ENCODE data around the gene TFR2. TPM values are rescaled to one million over a fixed set of nuclear protein-coding genes. Genes with fewer than 3 reads are reported as not detected.

Gene TFR2
- total RNA-seq, 4 donors from 2014 or later, result 1.3 to 3.4 (median 1.6) TPM

DNA sequence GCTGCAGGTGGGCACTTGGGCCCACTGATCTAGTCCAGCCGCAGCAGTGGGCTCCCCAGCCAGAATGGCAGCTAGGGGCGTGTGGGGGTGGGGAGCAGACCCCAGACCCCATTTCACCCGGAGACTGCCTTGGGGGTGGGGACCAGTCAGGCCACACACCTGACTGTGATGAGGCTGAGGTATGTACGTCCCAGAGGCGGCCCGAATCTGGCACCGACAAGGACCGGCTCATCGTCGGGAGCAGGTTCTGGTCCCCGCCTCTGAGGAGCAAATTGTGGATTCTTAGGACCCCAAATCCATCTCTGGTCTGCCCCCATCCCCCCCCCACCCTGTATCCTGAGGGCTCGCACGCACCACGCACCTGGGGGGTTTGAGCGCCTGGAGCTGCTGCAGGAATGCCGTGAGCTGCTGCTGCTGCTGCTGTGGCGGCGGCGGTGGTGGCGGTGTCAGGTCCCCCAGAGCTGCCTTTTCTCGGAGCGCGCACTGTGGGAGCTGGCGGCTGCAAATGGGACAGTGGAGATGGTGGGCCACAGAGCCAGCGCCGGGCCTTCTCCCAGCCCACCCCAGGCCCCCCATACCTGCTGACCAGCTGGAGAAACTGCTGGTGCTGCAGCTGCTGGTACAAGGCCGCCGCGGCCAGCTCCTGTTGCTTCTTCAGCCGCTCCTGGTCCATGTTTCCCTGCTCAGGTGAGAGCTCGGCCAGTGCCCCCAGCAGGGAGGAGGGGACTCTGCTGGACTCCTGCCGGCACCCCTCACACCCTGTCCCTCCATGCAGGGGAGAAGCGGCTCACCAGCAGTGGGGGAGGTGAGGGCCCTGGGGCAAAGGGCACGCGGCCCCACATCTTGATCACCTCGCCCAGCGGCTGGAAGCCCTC, 42.5 kb upstream of the TFR2 start:
- no peak overlapping the region for H3K4me3 ChIP-seq (ENCODE audit: low read depth, poor library complexity, severe bottlenecking)
- intact Hi-C loops (cut with DNase I; ENCODE audit: low total_unique reads), result no loop called here
- no peak for DNase-seq (ENCODE audit: low spot score in 2 of 2)
- TF ChIP-seq POLR2A (IDR thresholded peaks at IDR 0.05), result no peak
- TF ChIP-seq, protein P1, sequence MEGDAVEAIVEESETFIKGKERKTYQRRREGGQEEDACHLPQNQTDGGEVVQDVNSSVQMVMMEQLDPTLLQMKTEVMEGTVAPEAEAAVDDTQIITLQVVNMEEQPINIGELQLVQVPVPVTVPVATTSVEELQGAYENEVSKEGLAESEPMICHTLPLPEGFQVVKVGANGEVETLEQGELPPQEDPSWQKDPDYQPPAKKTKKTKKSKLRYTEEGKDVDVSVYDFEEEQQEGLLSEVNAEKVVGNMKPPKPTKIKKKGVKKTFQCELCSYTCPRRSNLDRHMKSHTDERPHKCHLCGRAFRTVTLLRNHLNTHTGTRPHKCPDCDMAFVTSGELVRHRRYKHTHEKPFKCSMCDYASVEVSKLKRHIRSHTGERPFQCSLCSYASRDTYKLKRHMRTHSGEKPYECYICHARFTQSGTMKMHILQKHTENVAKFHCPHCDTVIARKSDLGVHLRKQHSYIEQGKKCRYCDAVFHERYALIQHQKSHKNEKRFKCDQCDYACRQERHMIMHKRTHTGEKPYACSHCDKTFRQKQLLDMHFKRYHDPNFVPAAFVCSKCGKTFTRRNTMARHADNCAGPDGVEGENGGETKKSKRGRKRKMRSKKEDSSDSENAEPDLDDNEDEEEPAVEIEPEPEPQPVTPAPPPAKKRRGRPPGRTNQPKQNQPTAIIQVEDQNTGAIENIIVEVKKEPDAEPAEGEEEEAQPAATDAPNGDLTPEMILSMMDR (IDR thresholded peaks at IDR 0.05), result no peak
- 93 to 97% methylated on average over 29 to 36 of the region's 37 CpGs for WGBS, 2 donors

DNA sequence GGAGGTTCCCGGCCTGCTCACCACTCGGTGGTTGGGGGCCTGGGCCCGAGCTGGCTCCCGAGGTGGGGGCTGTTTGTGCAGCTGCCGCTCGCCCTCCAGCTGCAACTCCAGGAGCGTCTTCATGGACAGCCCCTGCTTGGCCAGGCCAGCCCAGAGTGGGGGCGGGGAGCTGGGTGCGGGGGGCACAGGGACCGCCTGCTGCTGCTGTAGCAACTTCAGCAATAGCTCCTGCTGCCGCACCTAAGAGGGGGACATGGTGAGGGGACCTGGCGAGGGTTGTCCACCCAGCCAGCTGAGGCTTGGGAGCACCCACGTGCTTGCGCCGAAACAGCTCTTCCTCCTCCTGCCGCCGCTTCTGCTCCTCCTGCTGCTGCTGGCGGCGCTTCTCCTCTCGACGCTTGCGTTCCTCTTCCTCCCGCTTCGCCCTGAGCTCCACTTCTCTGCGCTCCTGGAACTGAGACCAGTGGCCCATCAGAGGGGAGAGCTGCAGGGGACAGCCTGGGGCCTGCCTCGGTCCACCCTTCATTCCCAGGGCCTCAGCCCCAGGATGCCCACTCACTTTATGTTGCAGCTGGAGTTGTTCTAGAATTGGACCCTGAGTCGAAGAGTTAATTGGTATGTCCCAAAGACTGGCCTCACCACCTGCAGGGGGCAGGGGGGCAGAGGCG, 41.8 kb upstream of the TFR2 start:
- 89 to 93% methylated on average over 16 to 18 of the region's 28 CpGs for WGBS, 2 donors
- DNase-seq (ENCODE audit: low spot score in 2 of 2), result no peak
- TF ChIP-seq, protein P1 (IDR thresholded peaks at IDR 0.05), result no peak
- no peak for TF ChIP-seq POLR2A (IDR thresholded peaks at IDR 0.05)
- intact Hi-C loops (cut with DNase I; ENCODE audit: low total_unique reads), result no loop called here
- no peak overlapping the region for H3K4me3 ChIP-seq (ENCODE audit: low read depth, poor library complexity, severe bottlenecking)

DNA sequence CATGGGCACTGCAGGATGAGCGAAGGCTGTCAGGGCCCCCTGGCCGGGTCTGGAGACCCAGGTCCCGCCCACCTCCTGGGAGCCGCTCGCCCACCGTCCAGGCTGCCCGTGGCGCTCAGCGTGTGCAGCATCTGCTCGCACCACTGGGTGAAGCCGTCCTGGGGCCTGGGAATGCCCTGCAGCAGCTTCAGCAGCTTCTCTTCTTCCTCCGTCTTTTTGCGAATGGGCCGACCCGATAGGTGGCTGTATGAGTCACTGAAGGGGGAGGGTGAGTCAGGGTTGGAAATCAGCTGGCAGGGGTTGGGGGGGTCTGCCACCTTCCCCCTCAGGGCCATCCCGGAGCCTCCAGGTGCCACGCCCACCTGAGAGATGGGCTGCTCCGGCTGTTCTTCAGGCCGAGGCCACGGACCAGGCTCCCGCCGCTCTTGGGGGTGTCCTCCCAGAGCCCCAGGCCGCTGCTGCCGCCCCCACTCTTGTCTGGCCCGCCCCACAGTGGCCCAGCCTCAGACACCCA, 40.9 kb upstream of the TFR2 start:
- no peak overlapping the region for H3K4me3 ChIP-seq (ENCODE audit: low read depth, poor library complexity, severe bottlenecking)
- intact Hi-C loops (cut with DNase I; ENCODE audit: low total_unique reads), result no loop called here
- TF ChIP-seq, protein P1 (IDR thresholded peaks at IDR 0.05), result no peak
- no peak for TF ChIP-seq POLR2A (IDR thresholded peaks at IDR 0.05)
- peak in 1 of 2 donors; percentile 80 for DNase-seq (ENCODE audit: low spot score in 2 of 2)
- WGBS, 2 donors, result 68 to 76% methylated on average over 12 to 17 of the region's 25 CpGs

DNA sequence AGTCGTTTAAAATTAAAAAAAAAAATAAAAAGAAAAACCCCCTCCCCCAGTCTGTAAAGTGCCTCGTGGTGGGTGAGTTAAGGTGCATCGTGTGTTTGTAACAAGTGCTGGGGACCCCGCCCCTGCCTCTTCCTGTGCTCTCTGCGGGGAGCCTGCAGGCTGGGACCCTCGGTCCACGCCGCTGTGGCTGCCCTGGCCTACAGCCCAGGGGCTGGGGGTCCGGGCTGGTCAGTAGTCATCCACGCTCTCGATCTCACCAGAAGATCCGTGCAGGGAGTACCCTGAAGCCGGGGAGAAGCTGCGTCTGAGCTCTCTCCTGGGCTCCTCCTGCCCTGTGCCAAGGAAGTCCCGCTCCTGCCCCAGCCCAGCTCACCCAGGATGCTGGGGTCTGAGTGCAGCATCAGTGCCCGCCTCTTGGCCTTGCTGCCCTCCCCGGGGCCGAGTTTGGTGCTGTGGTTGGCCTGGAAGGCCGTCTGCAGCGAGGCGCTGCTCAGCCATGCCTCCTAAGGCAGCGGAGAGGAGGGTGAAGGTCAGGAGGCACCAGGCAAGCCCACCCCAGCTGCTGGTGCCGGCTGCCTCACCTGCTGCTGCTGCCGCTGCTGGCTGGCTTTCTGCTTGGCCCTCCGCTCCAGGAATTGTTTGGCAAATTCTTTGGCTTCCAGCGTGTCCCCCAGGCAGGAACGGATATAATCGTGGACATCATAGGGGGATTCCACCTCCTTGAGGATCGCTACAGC, 40.3 kb upstream of the TFR2 start:
- DNase-seq (ENCODE audit: low spot score in 2 of 2), result peak in 1 of 2 donors; percentile 82
- H3K4me3 ChIP-seq (ENCODE audit: low read depth, poor library complexity, severe bottlenecking), result no peak overlapping the region
- TF ChIP-seq, protein P1 (IDR thresholded peaks at IDR 0.05), result no peak
- no peak for TF ChIP-seq POLR2A (IDR thresholded peaks at IDR 0.05)
- 81% methylated on average over 28 to 29 of the region's 29 CpGs for WGBS, 2 donors
- intact Hi-C loops (cut with DNase I; ENCODE audit: low total_unique reads), result no loop called here

DNA sequence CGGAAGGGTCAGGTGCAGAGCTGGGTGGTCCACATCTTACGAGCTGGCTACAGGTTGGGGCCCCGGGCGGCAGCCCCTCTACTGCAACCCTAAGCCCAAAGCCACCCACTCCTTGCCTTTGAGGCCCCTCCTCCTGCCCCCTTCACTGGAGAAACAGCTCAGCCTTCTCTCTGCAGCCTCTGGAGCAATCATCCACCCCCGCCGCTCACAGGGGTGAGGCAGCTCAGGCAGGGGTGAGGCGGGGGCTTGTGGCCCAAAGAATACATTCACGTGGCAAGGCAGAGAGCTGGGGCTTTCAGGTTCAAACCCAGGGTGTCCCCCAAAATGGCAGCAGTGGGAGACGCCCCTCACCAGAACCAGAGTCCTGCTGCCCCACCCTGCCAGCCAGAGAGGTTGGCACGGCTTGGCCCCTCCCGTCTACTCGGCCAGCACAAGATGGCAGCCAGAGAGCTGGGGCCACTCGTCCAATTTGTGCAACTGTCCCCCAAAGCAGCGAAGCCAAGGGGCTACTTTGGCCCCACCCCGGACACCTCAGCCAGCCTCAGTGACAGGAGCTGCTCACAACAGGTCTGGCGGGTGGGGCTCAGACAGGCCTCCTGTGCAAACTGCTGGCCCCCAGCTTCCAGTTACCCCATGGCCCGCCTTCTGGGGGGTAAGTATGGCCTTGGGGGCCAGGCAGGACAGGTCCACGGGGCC, 39.4 kb upstream of the TFR2 start:
- intact Hi-C loops (cut with DNase I; ENCODE audit: low total_unique reads), result no loop called here
- 66 to 74% methylated on average over 17 to 18 of the region's 18 CpGs for WGBS, 2 donors
- DNase-seq (ENCODE audit: low spot score in 2 of 2), result peak in 1 of 2 donors; percentile 87
- TF ChIP-seq POLR2A (IDR thresholded peaks at IDR 0.05), result no peak
- TF ChIP-seq, protein P1 (IDR thresholded peaks at IDR 0.05), result no peak
- H3K4me3 ChIP-seq (ENCODE audit: low read depth, poor library complexity, severe bottlenecking), result no peak overlapping the region

Measured in lower leg skin (tissue), 4 donors.